HG02798 (cell line): ENCODE results near the gene MTA3.

ENCODE experiments used
- ATAC-seq: cut with Tn5 transposase; IDR thresholded peaks from one replicate; pipeline ENCODE4 v1.9.1; 2021; ENCODE audit warnings: mild to moderate bottlenecking; ENCODE audit not compliant: unreplicated experiment, poor library complexity

MTA3 gene

GRCh38 chr2:42653039-42653438 is 84.6 kb downstream of the MTA3 start:
- ATAC-seq = no peak

DNA sequence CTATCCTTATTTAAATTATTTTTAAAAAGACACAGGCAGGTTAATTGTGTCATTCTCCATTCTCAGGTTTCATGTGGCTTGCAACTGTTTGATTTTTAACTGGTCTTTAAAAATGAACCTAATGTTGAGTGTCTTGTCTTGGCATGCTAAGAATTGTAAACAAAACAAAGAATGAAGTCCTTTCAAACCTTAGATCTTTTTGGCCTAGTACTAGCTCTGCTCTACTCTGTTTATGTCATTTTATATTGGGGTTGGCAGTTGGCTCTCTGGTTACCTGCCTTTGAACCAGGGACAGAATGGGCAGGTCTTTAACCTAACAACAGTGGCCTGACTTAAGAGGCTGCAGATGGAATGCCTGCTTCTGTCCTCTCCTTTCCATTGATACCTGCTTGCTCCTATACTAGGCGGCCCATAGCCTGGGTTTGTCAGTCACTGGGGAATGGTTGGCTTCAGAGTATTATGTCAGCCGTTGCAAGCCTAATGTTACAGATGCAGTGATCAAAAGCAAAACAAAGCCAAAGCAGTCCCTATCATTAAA is 85.5 kb downstream of the MTA3 start:
- no peak for ATAC-seq

DNA sequence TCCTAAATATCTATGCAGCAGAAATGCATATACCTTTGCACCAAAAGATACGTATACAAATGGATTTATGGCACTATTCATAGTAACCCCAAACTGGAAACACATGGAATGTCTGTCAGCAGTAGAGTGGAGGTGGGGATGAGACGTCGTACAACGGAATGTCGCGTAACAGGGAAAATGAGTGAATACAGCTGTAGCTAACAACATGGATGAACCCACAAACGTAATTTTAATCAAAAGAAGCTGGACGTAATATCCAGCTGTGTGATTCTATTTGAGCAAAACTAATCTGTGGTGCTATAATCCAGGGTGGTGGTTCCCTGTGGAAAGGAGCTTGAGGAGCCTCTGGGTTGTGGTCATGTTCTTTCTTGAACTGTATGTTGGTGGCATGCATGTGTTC is 89.9 kb downstream of the MTA3 start:
- no peak for ATAC-seq

DNA sequence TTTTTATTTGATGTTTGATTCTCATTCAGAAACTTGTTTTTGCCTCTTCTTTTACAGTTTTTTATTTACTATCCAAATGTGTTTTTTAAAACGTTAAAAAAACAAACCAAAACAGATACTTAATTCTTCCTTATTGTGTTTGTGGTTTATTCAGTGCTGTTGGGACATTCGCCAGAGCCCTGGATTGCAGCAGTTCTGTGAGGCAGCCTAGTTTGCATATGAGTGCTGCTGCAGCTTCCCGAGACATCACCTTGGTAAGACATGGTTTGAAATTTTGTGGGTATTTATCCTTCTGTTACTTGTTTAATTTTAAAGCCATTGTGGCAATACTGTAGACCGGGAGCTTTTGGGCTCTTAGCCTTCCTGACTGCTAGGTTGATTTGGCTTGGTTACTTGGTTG is 91.2 kb downstream of the MTA3 start:
- ATAC-seq = no peak

GRCh38 chr2:42663106-42663780 is 94.8 kb downstream of the MTA3 start:
- ATAC-seq = peak; percentile 94

DNA sequence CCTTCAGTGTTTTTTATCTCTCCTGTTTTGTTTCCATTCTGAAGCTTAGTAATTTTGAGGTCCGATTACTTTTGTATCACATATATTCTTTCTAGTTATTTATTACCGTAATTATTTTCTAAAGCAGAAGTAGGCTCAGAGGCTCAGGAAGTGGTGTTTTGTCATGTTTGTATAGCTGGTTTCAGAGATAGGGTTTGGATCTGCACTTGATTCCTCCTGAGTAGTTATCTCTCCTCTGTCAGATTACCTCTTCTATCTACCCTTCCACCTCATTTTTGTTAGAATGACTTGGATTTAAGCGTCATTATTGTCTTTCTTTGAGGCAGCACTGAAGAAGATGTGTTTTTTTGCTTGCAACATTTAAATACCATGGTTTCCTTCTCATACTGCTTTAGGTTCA is 95.4 kb downstream of the MTA3 start:
- peak; percentile 34 for ATAC-seq

DNA sequence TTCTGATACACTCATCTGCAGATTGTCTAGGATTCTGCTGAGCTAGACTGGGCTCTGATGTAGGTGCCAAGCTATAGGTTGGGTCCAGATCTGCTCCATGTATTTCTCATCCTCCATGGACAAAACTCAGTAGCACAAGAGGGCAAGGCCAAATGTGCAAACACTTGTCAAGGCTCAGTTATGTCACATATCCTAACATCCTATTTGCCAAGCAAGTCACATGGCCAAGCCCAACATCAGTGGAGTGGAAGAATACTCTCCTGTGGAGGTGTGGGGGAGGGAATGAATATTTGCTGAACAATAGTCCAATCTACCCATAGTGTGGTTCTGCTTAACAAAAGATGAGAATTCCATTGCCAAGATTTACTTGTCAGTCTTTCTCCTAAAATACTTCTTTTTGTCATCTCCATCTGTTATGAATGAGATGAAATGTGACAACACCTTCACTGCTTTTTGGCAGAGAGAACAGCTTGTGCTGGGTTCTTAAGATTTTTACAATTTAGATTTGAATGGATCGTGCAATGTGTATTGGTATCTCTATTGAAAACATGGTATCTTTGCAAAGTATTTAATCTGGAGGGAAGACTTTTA is 105.7 kb downstream of the MTA3 start:
- no peak for ATAC-seq

DNA sequence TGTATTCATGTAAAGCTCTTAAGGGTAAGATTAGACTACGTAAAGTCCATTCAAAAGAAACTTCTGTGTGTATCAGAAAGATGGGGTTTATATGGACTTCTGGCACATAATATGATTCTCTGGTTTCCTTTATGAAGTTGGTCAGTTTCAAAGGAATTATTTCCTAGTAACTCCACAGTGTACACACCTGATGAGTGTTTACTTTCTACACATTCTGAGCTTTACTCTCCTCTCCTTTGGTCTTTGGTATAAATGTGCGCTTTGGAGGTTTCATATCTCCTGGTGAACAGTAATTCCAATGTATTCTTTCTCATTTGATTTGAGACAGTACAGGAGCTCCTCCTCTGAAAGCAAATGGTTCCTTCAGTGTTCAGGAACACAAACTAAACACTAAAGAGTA is 107.4 kb downstream of the MTA3 start:
- ATAC-seq = no peak

DNA sequence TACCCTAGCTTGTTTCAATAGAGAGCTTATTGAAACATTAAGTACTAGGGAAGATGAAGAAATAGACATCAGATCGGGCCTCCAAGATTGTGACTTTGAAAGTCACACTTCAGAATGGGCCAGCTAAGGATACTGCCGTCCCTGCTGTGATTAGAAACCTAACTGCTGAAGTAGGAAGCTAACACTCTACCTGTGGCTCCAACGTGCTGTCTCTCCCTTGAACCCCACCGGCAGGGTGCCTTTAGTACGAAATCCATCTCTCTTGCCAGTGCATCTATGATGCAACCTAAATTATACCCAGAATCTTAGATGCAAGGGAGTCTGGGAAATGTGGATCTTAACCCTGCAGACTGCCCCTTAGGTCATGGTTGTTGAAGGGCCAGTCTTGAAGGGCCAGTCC is 116.9 kb downstream of the MTA3 start:
- no peak for ATAC-seq

- no peak for ATAC-seq
Measured at GRCh38 chr2:42693013-42693615, 124.7 kb downstream of the MTA3 start.

DNA sequence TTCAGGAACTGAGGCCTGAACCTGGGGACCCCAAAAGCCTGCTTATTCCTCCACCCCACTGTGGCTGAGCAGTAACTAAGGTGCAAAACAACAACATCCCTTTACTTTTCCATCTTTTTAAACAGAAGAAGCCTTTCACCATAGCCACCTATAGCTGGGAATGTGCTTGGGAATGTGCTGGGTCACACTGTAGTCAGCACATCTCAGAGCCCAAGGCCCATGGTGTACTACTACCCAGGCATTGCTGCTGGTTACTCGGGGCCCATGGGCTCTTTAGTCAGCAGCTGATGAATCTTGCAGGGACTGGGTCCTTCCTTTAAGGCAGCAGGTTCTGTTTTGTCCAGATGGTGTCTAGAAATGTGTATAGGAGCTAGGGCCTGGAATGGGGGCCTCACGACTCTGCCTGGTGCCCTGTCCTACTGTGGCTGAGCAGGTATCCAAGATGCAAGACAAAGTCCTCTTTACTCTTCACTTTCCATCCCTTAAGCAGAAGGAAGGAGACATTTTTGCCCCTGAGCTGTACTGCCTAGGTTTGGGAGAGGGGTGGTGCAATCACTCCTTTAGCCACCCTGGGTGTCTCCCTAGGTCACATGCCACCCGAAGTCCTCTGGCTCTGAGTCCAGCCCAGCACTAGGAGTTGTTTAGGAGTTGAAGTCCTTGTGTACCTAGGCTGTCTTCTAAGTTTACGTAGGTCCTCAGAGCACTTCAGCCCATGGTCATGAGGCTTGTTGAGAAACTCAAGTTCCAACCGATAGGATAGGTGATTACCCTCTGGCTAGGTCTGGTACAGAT is 125.5 kb downstream of the MTA3 start:
- no peak for ATAC-seq

DNA sequence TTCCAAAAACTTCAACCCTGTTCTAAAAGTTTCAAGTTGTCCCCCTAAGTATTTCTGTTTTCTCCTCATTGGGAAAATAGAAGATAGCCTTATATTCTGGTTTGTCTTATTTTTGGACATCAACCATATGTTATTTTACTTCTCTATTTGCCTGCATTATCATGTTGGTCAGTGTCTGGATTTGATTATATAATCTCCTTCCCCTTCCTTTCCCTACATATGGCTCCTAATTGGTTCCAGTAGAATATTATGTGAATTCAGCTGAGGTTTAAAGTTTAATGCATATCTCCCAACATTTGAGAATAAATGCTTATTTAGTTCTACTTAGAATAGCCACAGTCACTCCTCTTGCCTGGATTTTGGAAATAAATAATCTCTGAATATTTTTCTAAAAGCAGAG is 128.6 kb downstream of the MTA3 start:
- ATAC-seq = no peak

GRCh38 chr2:42698940-42699339 is 130.5 kb downstream of the MTA3 start:
- no peak for ATAC-seq

GRCh38 chr2:42706836-42707235 is 138.4 kb downstream of the MTA3 start:
- ATAC-seq = no peak

DNA sequence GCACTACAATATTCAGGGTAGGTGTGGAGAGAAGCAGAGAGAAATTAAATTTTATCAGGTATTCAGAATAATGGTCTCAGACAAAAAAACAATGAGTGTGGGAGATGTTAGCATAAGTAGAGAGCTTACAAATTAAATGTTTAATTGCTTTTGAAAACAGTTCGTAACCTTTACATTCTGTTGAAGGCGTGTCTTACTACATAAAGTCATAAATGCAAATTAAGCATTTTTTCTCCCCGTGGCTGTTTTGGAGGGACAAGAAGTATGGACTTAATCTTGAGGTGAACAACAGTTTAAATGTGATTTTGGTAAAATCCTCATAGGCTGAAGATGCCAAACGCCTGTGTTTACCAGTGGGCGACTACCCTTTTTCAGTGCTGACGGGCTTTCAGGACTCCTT is 139.7 kb downstream of the MTA3 start:
- ATAC-seq = no peak

DNA sequence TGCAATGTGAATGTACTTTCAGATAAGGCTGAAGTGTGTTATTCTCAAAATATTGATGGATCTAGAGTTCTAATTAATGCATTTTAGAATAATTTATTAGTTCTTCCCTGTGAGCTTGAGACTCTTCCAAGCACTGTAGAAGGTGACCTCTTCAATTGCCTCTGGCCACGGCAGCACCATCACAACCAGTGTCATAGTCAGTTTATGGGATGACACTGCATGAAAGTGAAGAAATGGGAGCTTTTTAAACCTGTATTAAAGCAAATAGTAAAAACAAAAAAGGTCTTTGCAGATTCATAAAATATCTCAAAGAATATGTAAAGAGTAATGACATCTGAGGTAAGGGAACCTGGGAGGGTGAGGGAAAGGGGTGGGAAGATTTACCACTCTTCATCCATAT is 143.5 kb downstream of the MTA3 start:
- ATAC-seq = no peak

GRCh38 chr2:42712934-42713333 is 144.5 kb downstream of the MTA3 start:
- ATAC-seq = no peak

DNA sequence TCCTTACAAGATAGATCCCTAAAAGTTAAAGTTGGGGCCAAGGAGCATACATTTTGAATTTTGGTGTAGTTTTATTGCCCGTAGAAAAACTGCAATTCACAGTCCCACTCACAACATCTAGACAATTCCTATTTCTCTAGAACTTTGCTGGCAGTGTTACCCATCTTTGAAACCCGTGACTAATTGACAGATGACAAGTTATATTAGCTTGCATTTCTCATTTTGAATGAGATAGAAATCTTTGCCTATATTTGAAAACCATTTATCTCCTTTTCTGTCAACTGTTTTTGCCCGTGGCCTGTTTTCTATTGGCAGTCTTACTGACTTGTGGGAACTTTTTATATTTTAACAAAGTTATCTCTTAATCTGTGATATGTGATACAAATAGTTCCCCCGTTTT is 145.5 kb downstream of the MTA3 start:
- ATAC-seq = no peak

DNA sequence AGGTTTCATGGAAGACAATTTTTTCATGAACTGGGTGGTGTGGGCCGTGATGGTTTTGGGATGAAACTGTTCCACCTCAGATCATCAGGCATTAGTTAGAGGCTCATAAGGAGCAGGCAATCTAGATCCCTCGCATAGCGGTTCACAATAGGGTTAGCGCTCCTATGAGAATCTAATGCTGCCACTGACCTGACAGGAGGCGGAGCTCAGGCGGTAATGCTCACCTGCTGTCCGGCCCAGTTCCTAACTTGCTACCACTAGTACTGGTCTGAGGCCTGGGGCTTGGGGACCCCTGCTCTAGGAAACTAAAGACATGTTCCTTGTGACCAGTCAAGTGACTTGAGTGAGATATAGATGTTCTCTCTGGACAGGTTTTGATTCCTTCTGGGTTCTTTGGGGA is 146.3 kb downstream of the MTA3 start:
- no peak for ATAC-seq

- ATAC-seq = no peak
Measured at GRCh38 chr2:42721898-42722297, 153.5 kb downstream of the MTA3 start.
